ENCODE results near the gene VSTM2L. TPM values are rescaled to one million over a fixed set of nuclear protein-coding genes. Genes with fewer than 3 reads are reported as not detected.

Gene VSTM2L
- total and polyA plus RNA-seq, 2 donors = 2.7 to 4.4 TPM

- Histone ChIP-seq H3K27ac (ENCODE audit: low read depth in 1 of 2, low read length in 1 of 2) (no peak overlapping the region), H3K9me3 (ENCODE audit: control insufficient read depth in 2 of 2, insufficient read depth in 1 of 2, low read length in 1 of 2) (peaks cover 1 to 10% of the 10 kb centered on the region in 2 donors), H3K36me3 (ENCODE audit: control insufficient read depth in 2 of 2, insufficient read depth in 2 of 2, low read length in 1 of 2) (no peaks in the 10 kb centered on the region), H3K27me3 (ENCODE audit: control insufficient read depth in 2 of 2, insufficient read depth in 1 of 2, low read length in 1 of 2) (peaks cover 24 to 82% of the 10 kb centered on the region in 2 donors), H3K4me1 (ENCODE audit: control insufficient read depth in 2 of 2, insufficient read depth in 2 of 2, low read length in 2 of 2) (peaks cover 3 to 24% of the 10 kb centered on the region in 2 donors), H3K4me3 (ENCODE audit: low read length in 2 of 2) (no peak overlapping the region)
- 93% methylated on average over 19 of the region's 19 CpGs for WGBS
- no peak for DNase-seq (ENCODE audit: low read depth in 6 of 9, low spot score in 9 of 9)
Measured at GRCh38 chr20:37913567-37914366, 10.8 kb downstream of the VSTM2L start.

- Histone ChIP-seq H3K4me1 (ENCODE audit: control insufficient read depth in 2 of 2, insufficient read depth in 2 of 2, low read length in 2 of 2) (peaks cover 3 to 28% of the 10 kb centered on the region in 2 donors), H3K36me3 (ENCODE audit: control insufficient read depth in 2 of 2, insufficient read depth in 2 of 2, low read length in 1 of 2) (no peaks in the 10 kb centered on the region), H3K4me3 (ENCODE audit: low read length in 2 of 2) (peak overlapping the region in 1 of 2 donors; percentile 17), H3K27ac (ENCODE audit: low read depth in 1 of 2, low read length in 1 of 2) (peak overlapping the region in 1 of 2 donors; percentile 18), H3K9me3 (ENCODE audit: control insufficient read depth in 2 of 2, insufficient read depth in 1 of 2, low read length in 1 of 2) (peaks cover 0 to 10% of the 10 kb centered on the region in 2 donors), H3K27me3 (ENCODE audit: control insufficient read depth in 2 of 2, insufficient read depth in 1 of 2, low read length in 1 of 2) (peaks cover 24 to 82% of the 10 kb centered on the region in 2 donors)
- no peak for DNase-seq (ENCODE audit: low read depth in 6 of 9, low spot score in 9 of 9)
- 47% methylated on average over 5 of the region's 5 CpGs for WGBS
Measured at GRCh38 chr20:37914367-37914671, 11.4 kb downstream of the VSTM2L start.

GRCh38 chr20:37914672-37915433 lies 11.9 kb downstream of the VSTM2L start:
- Histone ChIP-seq H3K4me1 (ENCODE audit: control insufficient read depth in 2 of 2, insufficient read depth in 2 of 2, low read length in 2 of 2) (peaks cover 3 to 29% of the 10 kb centered on the region in 2 donors), H3K27me3 (ENCODE audit: control insufficient read depth in 2 of 2, insufficient read depth in 1 of 2, low read length in 1 of 2) (peaks cover 24 to 79% of the 10 kb centered on the region in 2 donors), H3K4me3 (ENCODE audit: low read length in 2 of 2) (peak overlapping the region; percentile 13 to 17), H3K36me3 (ENCODE audit: control insufficient read depth in 2 of 2, insufficient read depth in 2 of 2, low read length in 1 of 2) (no peaks in the 10 kb centered on the region), H3K27ac (ENCODE audit: low read depth in 1 of 2, low read length in 1 of 2) (peak overlapping the region; percentile 53 to 64), H3K9me3 (ENCODE audit: control insufficient read depth in 2 of 2, insufficient read depth in 1 of 2, low read length in 1 of 2) (peaks cover 0 to 10% of the 10 kb centered on the region in 2 donors)
- WGBS = 9% methylated on average over 34 of the region's 34 CpGs
- peak in 5 of 9 donors; percentile 14 to 65 (median 26) for DNase-seq (ENCODE audit: low read depth in 6 of 9, low spot score in 9 of 9)

- Histone ChIP-seq H3K4me1 (ENCODE audit: control insufficient read depth in 2 of 2, insufficient read depth in 2 of 2, low read length in 2 of 2) (peaks cover 3 to 29% of the 10 kb centered on the region in 2 donors), H3K9me3 (ENCODE audit: control insufficient read depth in 2 of 2, insufficient read depth in 1 of 2, low read length in 1 of 2) (peaks cover 0 to 10% of the 10 kb centered on the region in 2 donors), H3K27ac (ENCODE audit: low read depth in 1 of 2, low read length in 1 of 2) (peak overlapping the region in 1 of 2 donors; percentile 64), H3K27me3 (ENCODE audit: control insufficient read depth in 2 of 2, insufficient read depth in 1 of 2, low read length in 1 of 2) (peaks cover 24 to 79% of the 10 kb centered on the region in 2 donors), H3K36me3 (ENCODE audit: control insufficient read depth in 2 of 2, insufficient read depth in 2 of 2, low read length in 1 of 2) (no peaks in the 10 kb centered on the region), H3K4me3 (ENCODE audit: low read length in 2 of 2) (no peak overlapping the region)
- DNase-seq (ENCODE audit: low read depth in 6 of 9, low spot score in 9 of 9) = no peak
- 59% methylated on average over 10 of the region's 10 CpGs for WGBS
Measured at GRCh38 chr20:37915434-37915787, 12.5 kb downstream of the VSTM2L start.

- H3K4me1 ChIP-seq (ENCODE audit: control insufficient read depth in 2 of 2, insufficient read depth in 2 of 2, low read length in 2 of 2) = peaks cover 3 to 29% of the 10 kb centered on the region in 2 donors
- WGBS = 30% methylated on average over 21 of the region's 21 CpGs
- DNase-seq (ENCODE audit: low read depth in 6 of 9, low spot score in 9 of 9) = no peak
- no peaks in the 10 kb centered on the region for H3K36me3 ChIP-seq (ENCODE audit: control insufficient read depth in 2 of 2, insufficient read depth in 2 of 2, low read length in 1 of 2)
- H3K27ac ChIP-seq (ENCODE audit: low read depth in 1 of 2, low read length in 1 of 2) = no peak overlapping the region
- no peak overlapping the region for H3K4me3 ChIP-seq (ENCODE audit: low read length in 2 of 2)
- H3K27me3 ChIP-seq (ENCODE audit: control insufficient read depth in 2 of 2, insufficient read depth in 1 of 2, low read length in 1 of 2) = peaks cover 24 to 79% of the 10 kb centered on the region in 2 donors
- peaks cover 0 to 10% of the 10 kb centered on the region in 2 donors for H3K9me3 ChIP-seq (ENCODE audit: control insufficient read depth in 2 of 2, insufficient read depth in 1 of 2, low read length in 1 of 2)
Measured at GRCh38 chr20:37915800-37916570, 13.1 kb downstream of the VSTM2L start.

GRCh38 chr20:37917461-37917860 lies 14.5 kb downstream of the VSTM2L start:
- Histone ChIP-seq H3K4me3 (ENCODE audit: low read length in 2 of 2) (no peak overlapping the region), H3K27ac (ENCODE audit: low read depth in 1 of 2, low read length in 1 of 2) (no peak overlapping the region), H3K4me1 (ENCODE audit: control insufficient read depth in 2 of 2, insufficient read depth in 2 of 2, low read length in 2 of 2) (peaks cover 3 to 25% of the 10 kb centered on the region in 2 donors), H3K9me3 (ENCODE audit: control insufficient read depth in 2 of 2, insufficient read depth in 1 of 2, low read length in 1 of 2) (peaks cover 0 to 10% of the 10 kb centered on the region in 2 donors), H3K36me3 (ENCODE audit: control insufficient read depth in 2 of 2, insufficient read depth in 2 of 2, low read length in 1 of 2) (no peaks in the 10 kb centered on the region), H3K27me3 (ENCODE audit: control insufficient read depth in 2 of 2, insufficient read depth in 1 of 2, low read length in 1 of 2) (peaks cover 24 to 66% of the 10 kb centered on the region in 2 donors)
- DNase-seq (ENCODE audit: low read depth in 6 of 9, low spot score in 9 of 9) = no peak
- WGBS = 17% methylated on average over 12 of the region's 12 CpGs

GRCh38 chr20:37918035-37918434 lies 15.1 kb downstream of the VSTM2L start:
- Histone ChIP-seq H3K4me1 (ENCODE audit: control insufficient read depth in 2 of 2, insufficient read depth in 2 of 2, low read length in 2 of 2) (peaks cover 3 to 25% of the 10 kb centered on the region in 2 donors), H3K27me3 (ENCODE audit: control insufficient read depth in 2 of 2, insufficient read depth in 1 of 2, low read length in 1 of 2) (peaks cover 22 to 62% of the 10 kb centered on the region in 2 donors)
- 92% methylated on average over 6 of the region's 6 CpGs for WGBS

GRCh38 chr20:37919389-37920040 lies 16.6 kb downstream of the VSTM2L start:
- peaks cover 21 to 49% of the 10 kb centered on the region in 2 donors for H3K27me3 ChIP-seq (ENCODE audit: control insufficient read depth in 2 of 2, insufficient read depth in 1 of 2, low read length in 1 of 2)

More at GRCh38 chr20:37918035-37918434, 15.1 kb downstream of the VSTM2L start:
- Histone ChIP-seq H3K27ac (ENCODE audit: low read depth in 1 of 2, low read length in 1 of 2) (no peak overlapping the region), H3K4me3 (ENCODE audit: low read length in 2 of 2) (no peak overlapping the region), H3K9me3 (ENCODE audit: control insufficient read depth in 2 of 2, insufficient read depth in 1 of 2, low read length in 1 of 2) (peaks cover 0 to 10% of the 10 kb centered on the region in 2 donors), H3K36me3 (ENCODE audit: control insufficient read depth in 2 of 2, insufficient read depth in 2 of 2, low read length in 1 of 2) (no peaks in the 10 kb centered on the region)
- DNase-seq (ENCODE audit: low read depth in 6 of 9, low spot score in 9 of 9) = no peak

More at GRCh38 chr20:37919389-37920040, 16.6 kb downstream of the VSTM2L start:
- Histone ChIP-seq H3K4me3 (ENCODE audit: low read length in 2 of 2) (no peak overlapping the region), H3K9me3 (ENCODE audit: control insufficient read depth in 2 of 2, insufficient read depth in 1 of 2, low read length in 1 of 2) (peaks cover 0 to 4% of the 10 kb centered on the region in 2 donors), H3K27ac (ENCODE audit: low read depth in 1 of 2, low read length in 1 of 2) (no peak overlapping the region), H3K36me3 (ENCODE audit: control insufficient read depth in 2 of 2, insufficient read depth in 2 of 2, low read length in 1 of 2) (no peaks in the 10 kb centered on the region), H3K4me1 (ENCODE audit: control insufficient read depth in 2 of 2, insufficient read depth in 2 of 2, low read length in 2 of 2) (peaks cover 3 to 15% of the 10 kb centered on the region in 2 donors)
- no peak for DNase-seq (ENCODE audit: low read depth in 6 of 9, low spot score in 9 of 9)
- WGBS = 79% methylated on average over 5 of the region's 5 CpGs
